HepG2 (cell line): ENCODE measurements around the gene FAM131A. TPM values are rescaled to one million over a fixed set of nuclear protein-coding genes. Genes with fewer than 3 reads are reported as not detected.
A peak's percentile ranks its signal among the peaks of the same experiment; 100 is the strongest.

Source experiments
- CHD4 ChIP-seq: fragments of 200-600 bp; sonication (generic); IDR thresholded peaks from 2 replicates; pipeline ENCODE4 v1.7.0; 2017; ENCODE audit warnings: mild to moderate bottlenecking, low read length, borderline replicate concordance
- CREM ChIP-seq, 2 experiments: sonication (generic) in 1 of 2; formaldehyde crosslinking in 1 of 2; IDR thresholded peaks; 2 replicates each; pipeline versions ENCODE4 v1.4.0 to v1.6.1; 2016 to 2020; ENCODE audit warnings: antibody characterized with exemption in 1 of 2, mild to moderate bottlenecking in 1 of 2, missing genetic modification reagents in 1 of 2
- FOXO1 ChIP-seq: sonication (generic); formaldehyde crosslinking; IDR thresholded peaks from 2 replicates; pipeline ENCODE4 v1.4.0; 2020; ENCODE audit warnings: missing genetic modification reagents
- GFI1 ChIP-seq: sonication (generic); formaldehyde crosslinking; IDR thresholded peaks from 2 replicates; pipeline ENCODE4 v1.5.0; 2020; ENCODE audit warnings: missing genetic modification reagents, mild to moderate bottlenecking, borderline replicate concordance
- MED1 ChIP-seq: sonication (generic); formaldehyde crosslinking; IDR thresholded peaks from 2 replicates; pipeline ENCODE4 v1.4.0; 2020; ENCODE audit warnings: missing genetic modification reagents
- NFIB ChIP-seq: sonication (generic); formaldehyde crosslinking; IDR thresholded peaks from 2 replicates; pipeline ENCODE4 v1.9.0; 2021; ENCODE audit warnings: missing genetic modification reagents, mild to moderate bottlenecking, borderline replicate concordance
- NPAS2 ChIP-seq: sonication (generic); formaldehyde crosslinking; IDR thresholded peaks from 2 replicates; pipeline ENCODE4 v1.8.0; 2022; ENCODE audit warnings: mild to moderate bottlenecking, missing genetic modification reagents, borderline replicate concordance
- PPARG ChIP-seq: conservative IDR thresholded peaks from 2 replicates; pipeline ENCODE4 v1.6.1; 2016; ENCODE audit warnings: missing biosample characterization, missing genetic modification reagents
- RAD51 ChIP-seq: fragments of 450-650 bp; IDR thresholded peaks from 2 replicates; pipeline ENCODE4 v1.6.1; 2016; ENCODE audit warnings: borderline replicate concordance
- SNAI1 ChIP-seq: sonication (generic); formaldehyde crosslinking; IDR thresholded peaks from 2 replicates; pipeline ENCODE4 v1.5.0; 2020; ENCODE audit warnings: mild to moderate bottlenecking, missing genetic modification reagents, borderline replicate concordance
- TBP ChIP-seq: sonication (generic); formaldehyde crosslinking; IDR thresholded peaks from 2 replicates; pipeline ENCODE4 v1.5.0; 2020; ENCODE audit warnings: missing genetic modification reagents
- ZFP82 ChIP-seq: sonication (generic); formaldehyde crosslinking; IDR thresholded peaks from 2 replicates; pipeline ENCODE4 v1.5.1; 2020; ENCODE audit warnings: mild to moderate bottlenecking, missing genetic modification reagents, borderline replicate concordance
- ZNF253 ChIP-seq: sonication (generic); formaldehyde crosslinking; IDR thresholded peaks from 2 replicates; pipeline ENCODE4 v1.8.0; 2022; ENCODE audit warnings: mild to moderate bottlenecking, missing genetic modification reagents, borderline replicate concordance
- ZNF350 ChIP-seq: sonication (generic); formaldehyde crosslinking; IDR thresholded peaks from 2 replicates; pipeline ENCODE4 v1.4.0; 2020; ENCODE audit warnings: mild to moderate bottlenecking, low read depth, missing genetic modification reagents, borderline replicate concordance
- ZNF556 ChIP-seq: sonication (generic); formaldehyde crosslinking; IDR thresholded peaks from 2 replicates; pipeline ENCODE4 v1.4.0; 2020; ENCODE audit warnings: mild to moderate bottlenecking, missing genetic modification reagents, borderline replicate concordance
- ZNF557 ChIP-seq: sonication (generic); formaldehyde crosslinking; IDR thresholded peaks from 2 replicates; pipeline ENCODE4 v1.4.0; 2020; ENCODE audit warnings: missing genetic modification reagents
- ZNF562 ChIP-seq: sonication (generic); formaldehyde crosslinking; IDR thresholded peaks from 2 replicates; pipeline ENCODE4 v1.8.0; 2022; ENCODE audit warnings: missing genetic modification reagents, borderline replicate concordance
- ZNF672 ChIP-seq: sonication (generic); formaldehyde crosslinking; IDR thresholded peaks from 2 replicates; pipeline ENCODE4 v1.8.1; 2022; ENCODE audit warnings: missing genetic modification reagents
- ZNF761 ChIP-seq: sonication (generic); formaldehyde crosslinking; conservative IDR thresholded peaks from 2 replicates; pipeline ENCODE4 v1.4.0; 2020; ENCODE audit warnings: mild to moderate bottlenecking, missing genetic modification reagents
- ZNF878 ChIP-seq: sonication (generic); formaldehyde crosslinking; IDR thresholded peaks from 2 replicates; pipeline ENCODE4 v1.8.1; 2023; ENCODE audit warnings: mild to moderate bottlenecking, missing genetic modification reagents, moderate library complexity
- ZSCAN30 ChIP-seq: sonication (generic); formaldehyde crosslinking; IDR thresholded peaks from 2 replicates; pipeline ENCODE4 v1.5.0; 2020; ENCODE audit warnings: mild to moderate bottlenecking, missing genetic modification reagents
- polyA plus RNA-seq, 8 experiments: library from polyadenylated mRNA; depleted of rRNA in 3 of 8; stranded (reverse) in 7 of 8; unstranded in 1 of 8; fragments of >200 nt; fragmentation: Illumina TruSeq in 4 of 8; extraction: Trizol in 4 of 8; gene quantifications; 2 replicates each; pipeline versions ENCODE4 v1.2.1 to v1.2.3, GENCODE V29; 2011 to 2016; ENCODE audit warnings: low read depth in 4 of 8, missing spikeins in 1 of 8, mixed read lengths in 1 of 8; ENCODE audit not compliant: insufficient read depth in 1 of 8
- total RNA-seq, 5 experiments: library from RNA; depleted of rRNA; stranded (reverse); fragments of >200 nt; fragmentation: Illumina TruSeq; extraction: Trizol; gene quantifications; 2 replicates each; pipeline ENCODE4 v1.2.3, GENCODE V29; 2016; ENCODE audit warnings: low read depth in 1 of 5
- TF ChIP-seq, protein P1 (sequence below), 2 experiments: sonication (generic) in 1 of 2; formaldehyde crosslinking in 1 of 2; IDR thresholded peaks; 2 replicates each; pipeline versions ENCODE4 v1.5.1 to v1.6.1; 2011 to 2020; ENCODE audit warnings: borderline replicate concordance in 1 of 2, low read depth in 1 of 2, low read length in 1 of 2, mild to moderate bottlenecking in 1 of 2, missing genetic modification reagents in 1 of 2, moderate library complexity in 1 of 2
- TF ChIP-seq, protein P2 (sequence below): IDR thresholded peaks from 2 replicates; pipeline ENCODE4 v1.6.1; 2016
- TF ChIP-seq, protein P3 (sequence below): sonication (generic); formaldehyde crosslinking; IDR thresholded peaks from 2 replicates; pipeline ENCODE4 v1.4.0; 2020; ENCODE audit warnings: missing genetic modification reagents

The FAM131A gene
- total and polyA plus RNA-seq, 2 of the 13 experiments (the other 11 are each of a cell fraction or from before 2014, with no cell fraction given) = 9.2 to 9.3 TPM

DNA sequence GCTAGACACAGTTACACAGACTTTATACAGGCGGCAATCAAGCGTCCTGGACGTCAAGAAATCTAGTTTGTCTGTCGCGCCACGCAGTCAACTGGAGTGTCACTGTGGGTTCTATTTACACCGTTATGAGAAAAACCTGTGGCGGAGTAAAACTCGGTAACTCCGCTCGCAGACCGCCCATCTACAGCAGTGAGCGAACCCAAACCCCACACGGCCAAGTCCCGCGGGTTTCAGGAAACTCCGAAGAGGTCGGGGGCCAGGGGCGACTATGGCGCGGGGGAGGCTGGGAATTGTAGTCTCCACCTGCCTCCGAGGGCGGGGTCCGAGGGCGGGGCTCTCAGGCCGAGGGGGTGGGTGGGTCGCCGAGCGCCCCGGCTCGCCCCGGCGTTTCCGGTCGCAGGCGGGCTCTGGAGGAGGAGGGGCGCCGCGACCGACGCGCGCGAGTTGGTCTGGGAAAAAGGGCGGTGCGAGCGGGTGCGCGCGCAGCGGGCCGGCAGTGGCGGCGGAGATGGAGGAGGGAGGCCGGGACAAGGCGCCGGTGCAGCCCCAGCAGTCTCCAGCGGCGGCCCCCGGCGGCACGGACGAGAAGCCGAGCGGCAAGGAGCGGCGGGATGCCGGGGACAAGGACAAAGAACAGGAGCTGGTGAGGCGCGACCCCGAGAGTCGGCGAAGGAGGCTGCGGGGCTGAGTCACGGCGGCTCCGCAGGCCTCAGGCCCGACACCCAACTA lies 38.5 kb upstream of the FAM131A start, which contains the start of gene PSMD2 (continued):
- TF ChIP-seq GFI1 (no peak; the same call in 1 of the 2 replicates), MED1 (CRISPR knock-in tag) (0 out of 2 replicates have a peak, but pooled peaks have one; percentile 20), RAD51 (no peak), ZNF350 (0 out of 2 replicates have a peak, but pooled peaks have one; percentile 32), CREM (IDR thresholded peaks at IDR 0.05) (peak; percentile 77), CREM (CRISPR knock-in tag; IDR thresholded peaks at IDR 0.05) (no peak), ZNF556 (no peak), CHD4 (no peak), ZFP82 (0 out of 2 replicates have a peak, but pooled peaks have one; percentile 40), ZNF761 (CRISPR knock-in tag) (no peak), ZNF562 (CRISPR knock-in tag) (no peak), ZNF253 (CRISPR knock-in tag) (no peak), ZNF878 (CRISPR knock-in tag) (no peak), NFIB (CRISPR knock-in tag) (no peak), ZNF557 (CRISPR knock-in tag) (no peak), SNAI1 (CRISPR knock-in tag) (no peak), ZSCAN30 (peak; percentile 67; the same call in 1 of the 2 replicates), ZNF672 (CRISPR knock-in tag) (no peak), NPAS2 (CRISPR knock-in tag) (no peak), PPARG (CRISPR knock-in tag) (no peak), TBP (CRISPR knock-in tag) (no peak), FOXO1 (CRISPR knock-in tag) (no peak)
- TF ChIP-seq, protein P1, sequence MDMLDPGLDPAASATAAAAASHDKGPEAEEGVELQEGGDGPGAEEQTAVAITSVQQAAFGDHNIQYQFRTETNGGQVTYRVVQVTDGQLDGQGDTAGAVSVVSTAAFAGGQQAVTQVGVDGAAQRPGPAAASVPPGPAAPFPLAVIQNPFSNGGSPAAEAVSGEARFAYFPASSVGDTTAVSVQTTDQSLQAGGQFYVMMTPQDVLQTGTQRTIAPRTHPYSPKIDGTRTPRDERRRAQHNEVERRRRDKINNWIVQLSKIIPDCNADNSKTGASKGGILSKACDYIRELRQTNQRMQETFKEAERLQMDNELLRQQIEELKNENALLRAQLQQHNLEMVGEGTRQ (IDR thresholded peaks at IDR 0.05; ENCODE audit: low read depth, low read length) = no peak
- TF ChIP-seq, protein P1 (CRISPR knock-in tag; IDR thresholded peaks at IDR 0.05; ENCODE audit: borderline replicate concordance) = no peak
- TF ChIP-seq, protein P2, sequence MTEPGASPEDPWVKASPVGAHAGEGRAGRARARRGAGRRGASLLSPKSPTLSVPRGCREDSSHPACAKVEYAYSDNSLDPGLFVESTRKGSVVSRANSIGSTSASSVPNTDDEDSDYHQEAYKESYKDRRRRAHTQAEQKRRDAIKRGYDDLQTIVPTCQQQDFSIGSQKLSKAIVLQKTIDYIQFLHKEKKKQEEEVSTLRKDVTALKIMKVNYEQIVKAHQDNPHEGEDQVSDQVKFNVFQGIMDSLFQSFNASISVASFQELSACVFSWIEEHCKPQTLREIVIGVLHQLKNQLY (CRISPR knock-in tag) = no peak
- TF ChIP-seq, protein P3, sequence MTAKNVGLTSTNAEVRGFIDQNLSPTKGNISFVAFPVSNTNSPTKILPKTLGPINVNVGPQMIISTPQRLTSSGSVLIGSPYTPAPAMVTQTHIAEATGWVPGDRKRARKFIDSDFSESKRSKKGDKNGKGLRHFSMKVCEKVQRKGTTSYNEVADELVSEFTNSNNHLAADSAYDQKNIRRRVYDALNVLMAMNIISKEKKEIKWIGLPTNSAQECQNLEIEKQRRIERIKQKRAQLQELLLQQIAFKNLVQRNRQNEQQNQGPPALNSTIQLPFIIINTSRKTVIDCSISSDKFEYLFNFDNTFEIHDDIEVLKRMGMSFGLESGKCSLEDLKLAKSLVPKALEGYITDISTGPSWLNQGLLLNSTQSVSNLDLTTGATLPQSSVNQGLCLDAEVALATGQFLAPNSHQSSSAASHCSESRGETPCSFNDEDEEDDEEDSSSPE (CRISPR knock-in tag) = peak; percentile 64
